ENCODE data around the gene ANKS1B.
"Not testable (repeated sequence)": the region's sequence is repeated elsewhere in the genome, so short reads cannot be mapped to it uniquely, and the experiment has no call there.

Gene ANKS1B

GRCh38 chr12:98997899-98998298 lies 986.8 kb downstream of the ANKS1B start:
- in situ Hi-C loops (cut with MboI; ENCODE audit: low sequenced_read_pairs), result no loop called here

- in situ Hi-C loops (cut with MboI; ENCODE audit: low sequenced_read_pairs), result no loop called here
Observed at GRCh38 chr12:98990648-98991047, 994.1 kb downstream of the ANKS1B start.

- in situ Hi-C loops (cut with MboI; ENCODE audit: low sequenced_read_pairs), result no loop called here
Observed at GRCh38 chr12:98985156-98985555, 999.6 kb downstream of the ANKS1B start.

GRCh38 chr12:98983647-98984046 lies 1001.1 kb downstream of the ANKS1B start:
- in situ Hi-C loops (cut with MboI; ENCODE audit: low sequenced_read_pairs), result no loop called here

- in situ Hi-C loops (cut with MboI; ENCODE audit: low sequenced_read_pairs), result no loop called here
Observed at GRCh38 chr12:98980508-98980907, 1004.2 kb downstream of the ANKS1B start.

- in situ Hi-C loops (cut with MboI; ENCODE audit: low sequenced_read_pairs), result no loop called here
Observed at GRCh38 chr12:98977186-98977585, 1007.5 kb downstream of the ANKS1B start.

GRCh38 chr12:98974767-98975381 lies 1009.9 kb downstream of the ANKS1B start:
- in situ Hi-C loops (cut with MboI; ENCODE audit: low sequenced_read_pairs), result no loop called here

GRCh38 chr12:98973395-98973794 lies 1011.3 kb downstream of the ANKS1B start:
- in situ Hi-C loops (cut with MboI; ENCODE audit: low sequenced_read_pairs), result no loop called here

GRCh38 chr12:98970950-98971349 lies 1013.8 kb downstream of the ANKS1B start:
- in situ Hi-C loops (cut with MboI; ENCODE audit: low sequenced_read_pairs), result no loop called here

- in situ Hi-C loops (cut with MboI; ENCODE audit: low sequenced_read_pairs), result no loop called here
Observed at GRCh38 chr12:98970210-98970609, 1014.5 kb downstream of the ANKS1B start.

- in situ Hi-C loops (cut with MboI; ENCODE audit: low sequenced_read_pairs), result no loop called here
Observed at GRCh38 chr12:98968896-98969295, 1015.8 kb downstream of the ANKS1B start.

- in situ Hi-C loops (cut with MboI; ENCODE audit: low sequenced_read_pairs), result not testable (repeated sequence)
Observed at GRCh38 chr12:98957135-98957534, 1027.6 kb downstream of the ANKS1B start.

GRCh38 chr12:98955284-98955683 lies 1029.5 kb downstream of the ANKS1B start:
- in situ Hi-C loops (cut with MboI; ENCODE audit: low sequenced_read_pairs), result no loop called here

GRCh38 chr12:98954506-98954905 lies 1030.2 kb downstream of the ANKS1B start:
- in situ Hi-C loops (cut with MboI; ENCODE audit: low sequenced_read_pairs), result no loop called here

- in situ Hi-C loops (cut with MboI; ENCODE audit: low sequenced_read_pairs), result no loop called here
Observed at GRCh38 chr12:98951406-98951805, 1033.3 kb downstream of the ANKS1B start.

GRCh38 chr12:98948343-98948949 lies 1036.3 kb downstream of the ANKS1B start:
- in situ Hi-C loops (cut with MboI; ENCODE audit: low sequenced_read_pairs), result no loop called here

- in situ Hi-C loops (cut with MboI; ENCODE audit: low sequenced_read_pairs), result no loop called here
Observed at GRCh38 chr12:98945864-98946263, 1038.9 kb downstream of the ANKS1B start.

- in situ Hi-C loops (cut with MboI; ENCODE audit: low sequenced_read_pairs), result no loop called here
Observed at GRCh38 chr12:98939926-98940325, 1044.8 kb downstream of the ANKS1B start.

- in situ Hi-C loops (cut with MboI; ENCODE audit: low sequenced_read_pairs), result no loop called here
Observed at GRCh38 chr12:98939350-98939749, 1045.4 kb downstream of the ANKS1B start.

GRCh38 chr12:98935847-98936246 lies 1048.9 kb downstream of the ANKS1B start:
- in situ Hi-C loops (cut with MboI; ENCODE audit: low sequenced_read_pairs), result no loop called here

GRCh38 chr12:98922871-98923270 lies 1061.9 kb downstream of the ANKS1B start:
- in situ Hi-C loops (cut with MboI; ENCODE audit: low sequenced_read_pairs), result no loop called here

GRCh38 chr12:98918176-98918863 lies 1066.4 kb downstream of the ANKS1B start:
- in situ Hi-C loops (cut with MboI; ENCODE audit: low sequenced_read_pairs), result no loop called here
